ENCODE results near the gene FKBP5.
A peak's percentile ranks its signal among the peaks of the same experiment; 100 is the strongest.

The FKBP5 gene

GRCh38 chr6:35605600-35605999, 83.1 kb downstream of the FKBP5 start:
- Histone ChIP-seq H3K9me3 (replicated peaks; ENCODE audit: insufficient read depth, low read length) (no peaks in the 10 kb centered on the region), H3K27ac (ENCODE audit: low read length) (no peak overlapping the region; the same call in 1 of the 2 replicates), H3K9ac (ENCODE audit: low read length) (no peak overlapping the region), H3K4me1 (ENCODE audit: low read length) (peaks cover 32% of the 10 kb centered on the region), H3K4me2 (ENCODE audit: low read depth, low read length) (no peak overlapping the region), H4K20me1 (ENCODE audit: insufficient read depth, low read length) (no peaks in the 10 kb centered on the region), H2AFZ (ENCODE audit: low read length) (no peak overlapping the region), H3K79me2 (ENCODE audit: low read length) (no peaks in the 10 kb centered on the region), H3K27me3 (replicated peaks; ENCODE audit: insufficient read depth, low read length) (no peaks in the 10 kb centered on the region), H3K9me2 (replicated peaks; ENCODE audit: insufficient read depth, low read length) (no peaks in the 10 kb centered on the region), H3K4me3 (ENCODE audit: low read length) (no peak overlapping the region), H3F3A (ENCODE audit: insufficient read depth, low read length) (peaks cover 11% of the 10 kb centered on the region), H3K36me3 (replicated peaks; ENCODE audit: insufficient read depth, low read length) (no peaks in the 10 kb centered on the region)
- TF ChIP-seq EZH2phosphoT487 (IDR thresholded peaks at IDR 0.05; ENCODE audit: low read length) (no peak), CTCF (IDR thresholded peaks at IDR 0.05; ENCODE audit: low read length) (no peak), EZH2 (optimal IDR thresholded peaks at IDR 0.05; ENCODE audit: low read depth, low read length) (no peak)
- no peak for DNase-seq

GRCh38 chr6:35603326-35604202, 85.2 kb downstream of the FKBP5 start:
- H3K27ac ChIP-seq (ENCODE audit: low read length) = no peak overlapping the region
- H3K4me1 ChIP-seq (ENCODE audit: low read length) = peaks cover 26% of the 10 kb centered on the region
- no peak overlapping the region for H3K4me2 ChIP-seq (ENCODE audit: low read depth, low read length)
- H2AFZ ChIP-seq (ENCODE audit: low read length) = no peak overlapping the region
- H3K9me2 ChIP-seq (replicated peaks; ENCODE audit: insufficient read depth, low read length) = no peaks in the 10 kb centered on the region
- peaks cover 7% of the 10 kb centered on the region; the same call in 1 of the 2 replicates for H3F3A ChIP-seq (ENCODE audit: insufficient read depth, low read length)
- no peaks in the 10 kb centered on the region for H3K79me2 ChIP-seq (ENCODE audit: low read length)
- TF ChIP-seq CTCF (IDR thresholded peaks at IDR 0.05; ENCODE audit: low read length) (no peak), EZH2phosphoT487 (IDR thresholded peaks at IDR 0.05; ENCODE audit: low read length) (no peak), EZH2 (optimal IDR thresholded peaks at IDR 0.05; ENCODE audit: low read depth, low read length) (no peak)
- H3K36me3 ChIP-seq (replicated peaks; ENCODE audit: insufficient read depth, low read length) = no peaks in the 10 kb centered on the region
- no peaks in the 10 kb centered on the region for H3K27me3 ChIP-seq (replicated peaks; ENCODE audit: insufficient read depth, low read length)
- no peaks in the 10 kb centered on the region for H4K20me1 ChIP-seq (ENCODE audit: insufficient read depth, low read length)
- H3K9me3 ChIP-seq (replicated peaks; ENCODE audit: insufficient read depth, low read length) = no peaks in the 10 kb centered on the region
- no peak for DNase-seq
- H3K4me3 ChIP-seq (ENCODE audit: low read length) = no peak overlapping the region
- no peak overlapping the region for H3K9ac ChIP-seq (ENCODE audit: low read length)

DNA sequence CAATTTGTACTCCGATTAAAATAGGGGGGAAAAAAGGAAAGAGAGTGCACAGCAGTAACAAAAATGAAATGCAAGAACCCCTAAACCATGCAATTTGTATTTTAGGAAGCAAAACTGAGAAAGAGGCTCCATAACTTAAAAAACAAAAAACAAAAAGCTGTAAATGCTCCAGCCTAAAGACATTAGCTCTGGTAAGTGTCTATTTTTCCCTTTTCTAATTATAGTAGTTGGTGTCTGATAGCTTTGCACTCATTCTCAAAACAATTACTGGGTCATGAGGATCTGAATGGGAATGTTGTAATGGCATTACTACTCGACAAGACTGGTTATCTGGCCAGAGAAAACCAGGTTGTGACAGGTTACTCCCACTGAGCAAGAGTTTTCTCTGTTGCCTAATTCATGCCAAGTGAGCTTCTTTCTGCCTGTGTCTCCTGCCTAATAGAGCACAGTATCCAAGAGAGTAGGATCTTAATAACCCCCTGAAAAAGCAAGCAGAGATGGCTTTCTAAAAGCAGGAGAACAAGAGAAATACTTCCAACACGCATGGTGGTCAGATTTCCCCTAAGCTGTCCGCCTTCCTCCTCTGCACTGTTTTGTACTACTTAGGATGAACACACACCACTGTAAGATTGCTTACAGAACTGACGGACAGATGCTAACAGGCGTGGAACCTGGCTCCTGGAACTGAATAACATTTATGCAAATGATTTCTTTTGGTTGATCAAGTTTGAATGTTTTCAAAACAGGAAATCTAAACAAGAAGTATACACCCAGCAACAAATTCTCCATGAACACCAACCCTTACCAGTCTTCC, 86.4 kb downstream of the FKBP5 start:
- Histone ChIP-seq H3K4me2 (ENCODE audit: low read depth, low read length) (peak overlapping the region; percentile 61), H3K4me1 (ENCODE audit: low read length) (peaks cover 26% of the 10 kb centered on the region), H3K9ac (ENCODE audit: low read length) (peak overlapping the region; percentile 22; the same call in 1 of the 2 replicates), H2AFZ (ENCODE audit: low read length) (no peak overlapping the region), H3K27ac (ENCODE audit: low read length) (peak overlapping the region; percentile 33; the same call in 1 of the 2 replicates), H3K27me3 (replicated peaks; ENCODE audit: insufficient read depth, low read length) (no peaks in the 10 kb centered on the region), H3F3A (ENCODE audit: insufficient read depth, low read length) (peaks cover 7% of the 10 kb centered on the region; the same call in 1 of the 2 replicates), H3K4me3 (ENCODE audit: low read length) (peak overlapping the region; percentile 19), H3K79me2 (ENCODE audit: low read length) (no peaks in the 10 kb centered on the region), H4K20me1 (ENCODE audit: insufficient read depth, low read length) (no peaks in the 10 kb centered on the region), H3K36me3 (replicated peaks; ENCODE audit: insufficient read depth, low read length) (no peaks in the 10 kb centered on the region), H3K9me3 (replicated peaks; ENCODE audit: insufficient read depth, low read length) (no peaks in the 10 kb centered on the region), H3K9me2 (replicated peaks; ENCODE audit: insufficient read depth, low read length) (no peaks in the 10 kb centered on the region)
- no peak for DNase-seq
- TF ChIP-seq CTCF (IDR thresholded peaks at IDR 0.05; ENCODE audit: low read length) (no peak), EZH2phosphoT487 (IDR thresholded peaks at IDR 0.05; ENCODE audit: low read length) (no peak)

Measured in MM.1S (cell line).